IMR-90 (cell line): Measurements from ENCODE around the gene FITM1. TPM values are rescaled to one million over a fixed set of nuclear protein-coding genes. Genes with fewer than 3 reads are reported as not detected.

Experiments used
- ATAC-seq: fragments of 200-7000 bp; cut with Tn5 transposase; 2 replicates; pipeline ENCODE4 v1.9.1; 2020; ENCODE audit warnings: low read depth, mild to moderate bottlenecking, moderate library complexity
- BruUV-seq: library from RNA; stranded (reverse); fragments of 400-500 nt; replicated peaks from 2 replicates; lab custom pipeline; 2021; lab: Mats Ljungman, UMichigan
- CTCF ChIA-PET: fragments of 300-600 bp; formaldehyde crosslinking; extraction: SDS; loops from one replicate; lab custom pipeline; 2021; ENCODE audit warnings: antibody characterized with exemption; lab: Yijun Ruan, JAX
- POLR2A ChIA-PET: fragments of 300-600 bp; sonication (Branson Sonifier 250); formaldehyde crosslinking; loops from one replicate; lab custom pipeline; 2022; ENCODE audit warnings: antibody characterized with exemption; ENCODE audit not compliant: unreplicated experiment; lab: Charles Lee
- DNase-seq: peaks from one replicate; pipeline ENCODE4 v3.0.0; 2013
- H2AFZ ChIP-seq: replicated peaks from 2 replicates; pipeline ENCODE3; 2013; ENCODE audit warnings: low read length, mild to moderate bottlenecking; ENCODE audit not compliant: poor library complexity
- H2AK5ac ChIP-seq: 2 replicates; pipeline ENCODE4 v1.6.1; 2013; ENCODE audit warnings: low read depth, low read length, inconsistent platforms
- H2AK9ac ChIP-seq: replicated peaks from 2 replicates; pipeline ENCODE3; 2013; ENCODE audit warnings: mild to moderate bottlenecking, low read depth, low read length, moderate library complexity; ENCODE audit not compliant: poor library complexity
- H2BK120ac ChIP-seq: 2 replicates; pipeline ENCODE4 v1.6.1; 2013; ENCODE audit warnings: low read depth, low read length, inconsistent platforms
- H2BK15ac ChIP-seq: 3 replicates; pipeline ENCODE4 v1.6.1; 2013; ENCODE audit warnings: low read depth, low read length, inconsistent platforms
- H2BK20ac ChIP-seq: 2 replicates; pipeline ENCODE4 v1.6.1; 2013; ENCODE audit warnings: low read depth, mild to moderate bottlenecking, inconsistent platforms, low read length, moderate library complexity
- H2BK5ac ChIP-seq: 2 replicates; pipeline ENCODE4 v1.6.1; 2013; ENCODE audit warnings: mild to moderate bottlenecking, low read depth, low read length, inconsistent platforms; ENCODE audit not compliant: poor library complexity, severe bottlenecking
- H3K14ac ChIP-seq: replicated peaks from 2 replicates; pipeline ENCODE4 v1.6.1; 2013; ENCODE audit warnings: low read depth, low read length, inconsistent platforms
- H3K18ac ChIP-seq: 2 replicates; pipeline ENCODE4 v1.6.1; 2013; ENCODE audit warnings: low read depth, low read length, control low read depth
- H3K23ac ChIP-seq: 2 replicates; pipeline ENCODE4 v1.6.1; 2013; ENCODE audit warnings: low read depth, low read length, inconsistent platforms
- H3K27ac ChIP-seq: 2 replicates; pipeline ENCODE4 v1.5.1; 2013; ENCODE audit warnings: mild to moderate bottlenecking, control low read depth, low read length; ENCODE audit not compliant: insufficient read depth
- H3K27me3 ChIP-seq: 2 replicates; pipeline ENCODE4 v1.6.1; 2013; ENCODE audit warnings: low read length; ENCODE audit not compliant: control insufficient read depth, insufficient read depth
- H3K36me3 ChIP-seq: 2 replicates; pipeline ENCODE4 v1.6.1; 2013; ENCODE audit warnings: low read length, mixed read lengths; ENCODE audit not compliant: control insufficient read depth, insufficient read depth
- H3K4ac ChIP-seq: 2 replicates; pipeline ENCODE4 v1.6.1; 2013; ENCODE audit warnings: low read depth, low read length, inconsistent platforms
- H3K4me1 ChIP-seq: 2 replicates; pipeline ENCODE4 v1.6.1; 2013; ENCODE audit warnings: low read length, mixed read lengths; ENCODE audit not compliant: control insufficient read depth, insufficient read depth
- H3K4me2 ChIP-seq: 2 replicates; pipeline ENCODE4 v1.6.1; 2013; ENCODE audit warnings: low read depth, mild to moderate bottlenecking, control low read depth, low read length, moderate library complexity
- H3K4me3 ChIP-seq: 2 replicates; pipeline ENCODE4 v1.5.1; 2013; ENCODE audit warnings: low read depth, mild to moderate bottlenecking, control low read depth, low read length, moderate library complexity; ENCODE audit not compliant: insufficient read depth
- H3K56ac ChIP-seq: 2 replicates; pipeline ENCODE4 v1.6.1; 2013; ENCODE audit warnings: low read length, inconsistent platforms; ENCODE audit not compliant: insufficient read depth; ENCODE audit errors: extremely low read depth
- H3K79me1 ChIP-seq, 2 experiments: 2 replicates each; pipeline ENCODE4 v1.6.1; 2013; ENCODE audit warnings: low read length in 2 of 2, inconsistent platforms in 1 of 2, low read depth in 1 of 2
- H3K9ac ChIP-seq: 2 replicates; pipeline ENCODE4 v1.6.1; 2013; ENCODE audit warnings: low read depth, low read length, control low read depth
- H3K9me1 ChIP-seq: 2 replicates; pipeline ENCODE4 v1.6.1; 2013; ENCODE audit warnings: low read length, inconsistent platforms; ENCODE audit not compliant: insufficient read depth
- H3K9me3 ChIP-seq: 2 replicates; pipeline ENCODE4 v1.6.1; 2013; ENCODE audit warnings: low read length; ENCODE audit not compliant: control insufficient read depth, insufficient read depth
- H4K20me1 ChIP-seq: 2 replicates; pipeline ENCODE4 v1.6.1; 2013; ENCODE audit warnings: low read length, inconsistent platforms; ENCODE audit not compliant: insufficient read depth
- H4K5ac ChIP-seq: 2 replicates; pipeline ENCODE4 v1.6.1; 2013; ENCODE audit warnings: mild to moderate bottlenecking, low read depth, low read length, control low read depth
- H4K8ac ChIP-seq, 2 experiments: 2 replicates each; pipeline ENCODE4 v1.6.1; 2013; ENCODE audit warnings: low read depth in 2 of 2, low read length in 2 of 2, control low read depth in 1 of 2, inconsistent platforms in 1 of 2
- H4K91ac ChIP-seq: 2 replicates; pipeline ENCODE4 v1.6.1; 2013; ENCODE audit warnings: low read depth, low read length, inconsistent platforms; ENCODE audit not compliant: insufficient read depth
- CEBPB ChIP-seq: IDR thresholded peaks from 2 replicates; pipeline ENCODE4 v1.6.1; 2012; ENCODE audit warnings: low read depth, low read length, improper control_type of control experiment
- FOS ChIP-seq: fragments of 150-350 bp; IDR thresholded peaks from 2 replicates; pipeline ENCODE4 v1.6.1; 2016; ENCODE audit warnings: low read depth, low read length
- MAFK ChIP-seq: IDR thresholded peaks from 2 replicates; pipeline ENCODE4 v1.6.1; 2012; ENCODE audit warnings: low read depth, low read length, improper control_type of control experiment
- MAZ ChIP-seq: IDR thresholded peaks from 2 replicates; pipeline ENCODE4 v1.6.1; 2012; ENCODE audit warnings: low read depth, mild to moderate bottlenecking, low read length, improper control_type of control experiment, moderate library complexity, borderline replicate concordance
- POLR2A ChIP-seq: IDR thresholded peaks from 2 replicates; pipeline ENCODE4 v1.6.1; 2012; ENCODE audit warnings: mild to moderate bottlenecking, low read depth, low read length
- RAD21 ChIP-seq: IDR thresholded peaks from 2 replicates; pipeline ENCODE4 v1.6.1; 2012; ENCODE audit warnings: low read length, improper control_type of control experiment
- RCOR1 ChIP-seq: IDR thresholded peaks from 2 replicates; pipeline ENCODE4 v1.6.1; 2012; ENCODE audit warnings: mild to moderate bottlenecking, low read length, improper control_type of control experiment; ENCODE audit not compliant: insufficient replicate concordance
- RFX5 ChIP-seq: IDR thresholded peaks from 2 replicates; pipeline ENCODE4 v1.8.0; 2012; ENCODE audit warnings: low read depth, mild to moderate bottlenecking, low read length, moderate library complexity
- SMC3 ChIP-seq: fragments of 150-350 bp; IDR thresholded peaks from 2 replicates; pipeline ENCODE4 v1.6.1; 2016; ENCODE audit warnings: low read depth, mild to moderate bottlenecking, antibody characterized with exemption, low read length, moderate library complexity
- whole genome bisulfite sequencing, 2 experiments: methylation state at CpG; one replicate each; pipeline versions ENCODE4 v1.1.5 to v1.1.7; 2013; ENCODE audit warnings: missing lambda C conversion rate in 2 of 2; ENCODE audit not compliant: insufficient read length in 1 of 2; ENCODE audit errors: extremely low coverage in 2 of 2; 5-methylcytosine and 5-hydroxymethylcytosine counted together
- dilution Hi-C: fragments of 300-500 bp; cut with HindIII; formaldehyde crosslinking; loops from one replicate; pipeline ENCODE4 v1.14.3; 2018; ENCODE audit warnings: low sequenced_read_pairs; ENCODE audit not compliant: unreplicated experiment
- in situ Hi-C: fragments of 300-500 bp; cut with MboI; formaldehyde crosslinking; loops from 3 replicates; pipeline ENCODE4 v1.14.3; 2019; ENCODE audit warnings: low sequenced_read_pairs, inconsistent platforms, mixed read lengths
- intact Hi-C: fragments of 100-400 bp; cut with micrococcal nuclease; formaldehyde crosslinking; loops from 2 replicates; pipeline ENCODE4 v1.10.0; 2022
- polyA plus RNA-seq, 3 experiments: library from polyadenylated mRNA; depleted of rRNA; stranded (reverse); fragments of >200 nt; gene quantifications; 2 replicates each; pipeline ENCODE4 v1.2.3, GENCODE V29; 2012; ENCODE audit warnings: low replicate concordance in 1 of 3
- total RNA-seq: library from RNA; depleted of rRNA; stranded (reverse); fragments of >200 nt; gene quantifications from 2 replicates; pipeline ENCODE4 v1.2.3, GENCODE V29; 2012
- TF ChIP-seq, protein P1 (sequence below): fragments of 150-350 bp; IDR thresholded peaks from 2 replicates; pipeline ENCODE4 v1.6.1; 2016; ENCODE audit warnings: low read depth, mild to moderate bottlenecking, low read length, moderate library complexity, borderline replicate concordance
- TF ChIP-seq, protein P2 (sequence below): fragments of 150-350 bp; IDR thresholded peaks from 2 replicates; pipeline ENCODE4 v1.6.1; 2017; ENCODE audit warnings: mild to moderate bottlenecking, antibody characterized with exemption, low read length, low read depth

Gene FITM1
- total and polyA plus RNA-seq, 2 of the 4 experiments (the other 2 are of a cell fraction) = not detected

DNA sequence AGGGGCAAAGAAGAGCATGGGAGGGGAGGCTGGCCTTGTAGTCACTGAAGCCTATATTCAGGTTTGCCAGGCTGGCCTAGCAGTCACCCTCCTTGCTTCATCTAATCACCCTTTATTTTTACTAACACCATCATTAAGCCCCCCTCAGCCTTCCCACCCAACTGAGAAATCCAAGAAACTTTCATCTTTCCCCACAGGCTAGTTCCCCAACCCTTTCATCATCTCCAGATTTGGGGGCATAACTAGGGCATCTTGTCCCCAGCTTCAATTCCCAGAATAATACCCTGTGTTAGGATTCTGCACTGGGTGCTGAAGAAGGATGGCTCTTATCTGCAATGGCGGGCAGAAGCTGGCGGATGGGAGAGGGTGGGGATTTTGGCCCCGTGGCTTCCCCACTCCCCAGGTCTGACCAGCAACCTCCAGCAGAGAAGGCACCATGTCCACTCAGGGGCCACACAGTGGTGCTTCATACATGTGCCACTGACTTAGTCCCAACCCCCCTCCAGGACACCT lies 29.4 kb upstream of the FITM1 start:
- Histone ChIP-seq H2AFZ (no peak overlapping the region), H3K18ac (no peak overlapping the region), H2AK9ac (peak overlapping the region; percentile 5), H4K8ac (no peak overlapping the region), H3K4ac (no peak overlapping the region), H2BK15ac (no peak overlapping the region), H4K20me1 (peaks cover 16% of the 10 kb centered on the region; the same call in 1 of the 2 replicates), H3K27ac (no peak overlapping the region), H3K79me1 (peaks cover 8 to 25% of the 10 kb centered on the region in 2 experiments), H3K9me3 (no peaks in the 10 kb centered on the region; the same call in 1 of the 2 replicates), H3K27me3 (no peaks in the 10 kb centered on the region), H4K91ac (no peak overlapping the region), H2BK20ac (no peak overlapping the region), H3K36me3 (peaks cover 45% of the 10 kb centered on the region), H3K14ac (no peak overlapping the region), H3K4me3 (no peak overlapping the region), H3K4me1 (no peaks in the 10 kb centered on the region; the same call in 1 of the 2 replicates), H3K4me2 (no peak overlapping the region), H3K9me1 (peaks cover 17% of the 10 kb centered on the region), H3K56ac (no peak overlapping the region), H4K5ac (no peak overlapping the region), H3K9ac (no peak overlapping the region), H2BK5ac (no peak overlapping the region), H2AK5ac (no peak overlapping the region), H3K23ac (no peak overlapping the region; the same call in 1 of the 2 replicates), H2BK120ac (no peak overlapping the region)
- ChIA-PET CTCF (no interaction called here), POLR2A (no interaction called here)
- ATAC-seq = no peak
- intact Hi-C loops = no loop called here
- TF ChIP-seq MAZ = no peak
- TF ChIP-seq POLR2A = no peak
- no peak for TF ChIP-seq FOS
- TF ChIP-seq RCOR1 = no peak
- no peak for TF ChIP-seq SMC3
- TF ChIP-seq RAD21 = no peak
- TF ChIP-seq, protein P1, sequence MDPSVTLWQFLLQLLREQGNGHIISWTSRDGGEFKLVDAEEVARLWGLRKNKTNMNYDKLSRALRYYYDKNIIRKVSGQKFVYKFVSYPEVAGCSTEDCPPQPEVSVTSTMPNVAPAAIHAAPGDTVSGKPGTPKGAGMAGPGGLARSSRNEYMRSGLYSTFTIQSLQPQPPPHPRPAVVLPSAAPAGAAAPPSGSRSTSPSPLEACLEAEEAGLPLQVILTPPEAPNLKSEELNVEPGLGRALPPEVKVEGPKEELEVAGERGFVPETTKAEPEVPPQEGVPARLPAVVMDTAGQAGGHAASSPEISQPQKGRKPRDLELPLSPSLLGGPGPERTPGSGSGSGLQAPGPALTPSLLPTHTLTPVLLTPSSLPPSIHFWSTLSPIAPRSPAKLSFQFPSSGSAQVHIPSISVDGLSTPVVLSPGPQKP = no peak
- TF ChIP-seq CEBPB = no peak
- TF ChIP-seq RFX5 = no peak
- TF ChIP-seq, protein P2, sequence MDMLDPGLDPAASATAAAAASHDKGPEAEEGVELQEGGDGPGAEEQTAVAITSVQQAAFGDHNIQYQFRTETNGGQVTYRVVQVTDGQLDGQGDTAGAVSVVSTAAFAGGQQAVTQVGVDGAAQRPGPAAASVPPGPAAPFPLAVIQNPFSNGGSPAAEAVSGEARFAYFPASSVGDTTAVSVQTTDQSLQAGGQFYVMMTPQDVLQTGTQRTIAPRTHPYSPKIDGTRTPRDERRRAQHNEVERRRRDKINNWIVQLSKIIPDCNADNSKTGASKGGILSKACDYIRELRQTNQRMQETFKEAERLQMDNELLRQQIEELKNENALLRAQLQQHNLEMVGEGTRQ = no peak
- no peak for TF ChIP-seq MAFK
- no CpG with 5 or more reads among the region's 3 CpGs for WGBS, 2 experiments
- dilution Hi-C loops = no loop called here
- DNase-seq = no peak
- in situ Hi-C loops = no loop called here
- BruUV-seq = no TSS peak
